ENCODE results near the gene MICAL3.

The MICAL3 gene

GRCh38 chr22:17828502-17829080, 195.8 kb downstream of the MICAL3 start:
- DNase-seq: no peak

- no peak for DNase-seq
Observed at GRCh38 chr22:17827466-17827865, 196.9 kb downstream of the MICAL3 start.

- no peak for DNase-seq
Observed at GRCh38 chr22:17825876-17826550, 198.3 kb downstream of the MICAL3 start.

GRCh38 chr22:17824457-17824856, 199.9 kb downstream of the MICAL3 start:
- DNase-seq: no peak

- DNase-seq: no peak
Observed at GRCh38 chr22:17823964-17824363, 200.4 kb downstream of the MICAL3 start.

GRCh38 chr22:17823226-17823625, 201.1 kb downstream of the MICAL3 start:
- DNase-seq: no peak

GRCh38 chr22:17822087-17822486, 202.3 kb downstream of the MICAL3 start:
- DNase-seq: no peak

GRCh38 chr22:17820879-17821439, 203.4 kb downstream of the MICAL3 start:
- DNase-seq: no peak

GRCh38 chr22:17818649-17819048, 205.7 kb downstream of the MICAL3 start:
- no peak for DNase-seq

GRCh38 chr22:17818180-17818579, 206.2 kb downstream of the MICAL3 start:
- no peak for DNase-seq

GRCh38 chr22:17817511-17818065, 206.8 kb downstream of the MICAL3 start:
- no peak for DNase-seq

GRCh38 chr22:17817079-17817478, 207.3 kb downstream of the MICAL3 start:
- DNase-seq: no peak

GRCh38 chr22:17816649-17817048, 207.7 kb downstream of the MICAL3 start:
- DNase-seq: no peak

- no peak for DNase-seq
Observed at GRCh38 chr22:17815703-17816254, 208.6 kb downstream of the MICAL3 start.

- no peak for DNase-seq
Observed at GRCh38 chr22:17814830-17815229, 209.5 kb downstream of the MICAL3 start.

GRCh38 chr22:17814084-17814483, 210.3 kb downstream of the MICAL3 start:
- no peak for DNase-seq

GRCh38 chr22:17811119-17811518, 213.2 kb downstream of the MICAL3 start:
- no peak for DNase-seq

- no peak for DNase-seq
Observed at GRCh38 chr22:17810570-17811116, 213.7 kb downstream of the MICAL3 start.

GRCh38 chr22:17808693-17809403, 215.5 kb downstream of the MICAL3 start:
- DNase-seq: no peak

GRCh38 chr22:17807578-17808410, 216.6 kb downstream of the MICAL3 start:
- no peak for DNase-seq

- DNase-seq: no peak
Observed at GRCh38 chr22:17807086-17807485, 217.3 kb downstream of the MICAL3 start.

- DNase-seq: no peak
Observed at GRCh38 chr22:17806437-17806836, 217.9 kb downstream of the MICAL3 start.

All from activated CD4-positive, CD25-positive, alpha-beta regulatory T cell (primary cell).